ENCODE measurements around the gene ASCL3.
"Not testable (repeated sequence)": the region's sequence is repeated elsewhere in the genome, so short reads cannot be mapped to it uniquely, and the experiment has no call there.

Gene ASCL3, protein sequence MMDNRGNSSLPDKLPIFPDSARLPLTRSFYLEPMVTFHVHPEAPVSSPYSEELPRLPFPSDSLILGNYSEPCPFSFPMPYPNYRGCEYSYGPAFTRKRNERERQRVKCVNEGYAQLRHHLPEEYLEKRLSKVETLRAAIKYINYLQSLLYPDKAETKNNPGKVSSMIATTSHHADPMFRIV

DNA sequence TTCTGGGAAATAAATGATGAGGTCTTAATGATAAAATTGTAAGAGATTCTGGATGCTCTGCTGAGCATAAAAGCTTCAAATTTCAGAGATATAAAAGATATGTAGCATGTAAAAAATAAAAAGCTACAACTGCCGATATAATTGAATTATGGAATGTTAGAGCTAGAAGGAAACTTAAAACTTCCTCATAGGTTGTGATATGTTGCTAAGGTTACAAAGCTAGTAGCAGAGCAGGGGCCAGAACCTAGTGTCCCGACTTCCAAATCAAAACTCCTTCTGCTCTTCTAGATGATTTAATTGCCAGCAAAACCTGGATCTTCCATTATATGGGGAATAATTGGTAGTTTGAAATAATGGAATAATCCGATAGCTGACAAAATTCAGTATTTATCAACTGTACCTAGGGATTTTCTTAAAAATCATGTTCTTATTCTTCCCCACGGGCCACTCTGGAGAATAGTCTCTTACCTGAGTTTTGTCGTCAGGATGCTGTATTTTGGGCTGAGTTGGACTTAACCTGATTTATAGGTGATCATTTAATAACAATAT lies at the start of gene ASCL3:
TSS of gene ASCL3 (minus strand) at position 499 of the 549 bp plus-strand sequence. CDS start 4,855 bp downstream, outside the sequence.
- DNase-seq = no peak

DNA sequence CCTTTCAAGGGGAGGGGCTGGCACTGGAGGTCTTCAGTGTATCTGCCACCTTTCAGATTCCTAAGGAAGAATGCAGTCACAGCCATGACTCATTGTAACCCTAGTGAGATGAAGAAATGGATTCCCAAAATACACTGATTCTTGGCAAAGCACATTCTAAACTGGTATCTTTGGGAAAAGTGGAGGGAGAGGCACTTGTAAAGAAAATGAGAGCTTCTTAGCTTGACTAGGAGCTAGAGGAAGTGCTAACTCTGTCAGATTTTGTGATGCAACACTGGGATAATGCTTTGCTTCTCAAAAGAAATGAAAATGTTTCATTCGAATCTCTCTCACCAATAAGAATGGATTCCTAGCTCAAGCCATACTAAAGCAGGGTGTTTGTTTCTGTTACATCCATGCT lies 46.6 kb upstream of the ASCL3 start:
- DNase-seq = no peak

DNA sequence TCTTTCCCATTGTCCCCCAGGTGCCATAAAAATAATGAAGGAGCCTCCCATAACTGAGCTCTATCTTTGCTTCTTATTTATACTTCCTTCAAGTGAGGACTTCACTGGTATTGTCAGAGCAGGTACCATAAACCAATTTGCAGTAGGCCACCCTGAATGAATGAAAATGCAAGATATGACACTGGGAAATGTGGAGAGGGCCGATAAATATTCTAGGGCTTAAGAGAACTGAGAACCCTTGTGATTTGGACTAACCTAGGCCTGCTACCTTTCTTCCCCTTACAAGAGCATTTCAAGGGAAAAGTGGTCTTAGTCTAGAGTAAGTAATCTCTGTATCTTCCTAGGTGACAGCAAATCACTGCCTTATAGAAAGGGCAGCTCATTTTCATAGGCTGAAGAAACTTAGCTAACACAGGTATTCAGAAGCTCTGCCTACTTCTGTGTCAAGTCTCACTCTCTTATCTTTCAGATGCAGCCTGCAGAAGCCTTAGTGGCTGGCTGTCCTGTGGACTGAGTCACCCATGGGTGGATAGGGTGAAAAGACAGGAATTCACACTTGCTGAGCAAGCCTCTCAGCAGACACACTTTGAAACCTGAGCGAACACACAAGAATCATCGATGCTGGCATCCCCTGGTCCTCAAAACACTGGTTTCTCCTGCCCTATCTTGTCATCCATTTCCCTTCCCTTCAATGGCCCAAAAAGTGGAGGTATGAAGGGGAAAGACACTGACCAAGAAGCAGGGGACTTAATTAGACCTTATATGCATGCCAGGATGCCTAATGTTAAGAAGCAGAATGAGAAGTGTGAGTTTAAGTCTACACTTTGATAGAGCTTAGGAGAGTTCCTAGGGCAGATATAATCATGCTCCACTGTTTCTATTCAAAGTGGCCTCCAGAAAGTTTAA lies 45.8 kb upstream of the ASCL3 start:
- DNase-seq = no peak

GRCh38 chr11:8987446-8987845 lies 44.6 kb upstream of the ASCL3 start:
- no peak for DNase-seq

GRCh38 chr11:8986772-8987171 lies 44.0 kb upstream of the ASCL3 start:
- not testable (repeated sequence) for DNase-seq

- no peak for DNase-seq
Measured at GRCh38 chr11:8985462-8985861, 42.6 kb upstream of the ASCL3 start.

DNA sequence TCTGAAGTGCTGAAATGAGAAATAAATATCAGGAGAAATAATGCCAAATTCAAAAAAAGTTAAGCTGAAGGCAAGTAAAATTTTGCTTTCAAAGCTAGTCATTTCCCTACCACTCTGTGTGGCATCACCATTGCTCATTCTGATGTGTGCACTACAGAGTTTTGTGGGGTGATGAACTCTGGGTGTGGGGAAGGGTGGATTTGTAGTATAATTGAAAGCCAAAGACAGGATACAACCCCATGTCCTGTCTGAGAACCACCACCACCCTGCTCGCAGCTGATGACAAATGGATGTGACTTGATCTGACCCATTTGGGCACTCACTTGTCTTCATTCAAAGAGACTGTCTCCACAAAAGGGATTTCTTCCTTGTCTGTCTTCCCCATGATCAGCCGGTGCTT lies 40.7 kb upstream of the ASCL3 start:
- no peak for DNase-seq

GRCh38 chr11:8980485-8980884 lies 37.7 kb upstream of the ASCL3 start:
- no peak for DNase-seq

DNA sequence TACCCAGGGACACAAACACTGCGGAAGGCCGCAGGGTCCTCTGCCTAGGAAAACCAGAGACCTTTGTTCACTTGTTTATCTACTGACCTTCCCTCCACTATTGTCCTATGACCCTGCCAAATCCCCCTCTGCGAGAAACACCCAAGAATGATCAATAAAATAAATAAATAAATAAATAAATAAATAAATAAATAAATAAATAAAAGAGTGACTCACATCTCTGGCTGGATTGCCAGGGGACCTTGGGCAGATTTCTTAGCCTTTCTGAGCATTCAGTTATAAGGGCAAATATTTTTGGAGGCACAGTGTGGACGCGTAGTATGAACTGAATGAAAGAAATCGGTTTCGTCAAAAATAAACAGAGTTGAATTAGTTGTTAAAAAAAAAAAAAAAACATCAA lies 36.5 kb upstream of the ASCL3 start:
- DNase-seq = not testable (repeated sequence)

GRCh38 chr11:8973121-8973520 lies 30.3 kb upstream of the ASCL3 start:
- no peak for DNase-seq

GRCh38 chr11:8971924-8972316 lies 29.1 kb upstream of the ASCL3 start:
- DNase-seq = no peak

DNA sequence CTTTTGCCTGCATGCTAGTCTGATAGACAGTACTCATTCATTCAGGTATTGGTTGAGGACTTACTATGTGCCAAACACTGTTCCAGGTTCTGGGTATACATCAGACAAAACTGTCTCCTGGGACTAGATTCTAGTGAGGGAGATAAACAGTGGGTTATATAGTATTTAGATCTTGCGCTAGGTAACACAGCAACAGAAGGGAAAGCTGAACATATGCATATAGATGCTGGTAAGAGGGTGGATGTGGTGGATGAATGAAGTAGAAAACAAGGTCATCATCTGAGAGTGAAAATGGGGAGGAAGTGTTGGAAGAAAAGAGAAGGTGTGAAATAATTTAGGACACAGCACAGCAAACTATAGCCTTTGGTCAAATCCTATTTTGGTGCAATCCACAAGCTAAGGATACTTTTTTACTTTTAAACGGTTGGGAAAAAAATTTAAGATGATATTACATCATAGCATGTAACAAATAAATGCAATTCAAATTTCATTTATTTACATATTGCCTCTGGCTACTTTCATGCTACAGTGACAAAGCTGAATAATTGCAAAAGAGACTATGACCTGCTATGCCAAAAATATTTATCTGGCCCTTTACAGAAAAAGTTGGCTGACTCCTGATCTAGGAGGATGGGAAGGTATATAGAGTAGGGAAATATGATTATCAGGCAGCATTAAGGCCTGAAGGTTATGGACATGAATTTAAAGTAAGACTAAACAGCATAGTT lies 28.5 kb upstream of the ASCL3 start:
- no peak for DNase-seq

DNA sequence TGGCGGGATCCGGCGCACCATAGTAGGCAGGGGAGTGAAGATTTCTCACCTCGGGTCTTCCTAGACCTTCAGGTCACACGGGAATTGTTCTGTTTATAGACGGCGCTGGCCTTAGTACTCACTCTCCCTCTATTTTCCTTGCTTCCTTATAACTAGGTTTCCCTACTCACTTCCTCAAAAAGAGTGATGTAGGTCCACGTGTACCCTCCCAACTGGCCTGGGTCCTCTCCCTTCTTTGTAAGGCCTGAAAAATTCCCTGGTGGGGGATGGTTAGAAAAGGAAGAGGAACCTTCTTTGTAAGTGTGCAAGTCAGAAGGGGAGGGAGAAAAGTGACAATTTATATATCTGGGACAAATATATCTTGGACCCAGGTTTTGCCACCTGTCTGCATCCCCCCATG lies 24.4 kb upstream of the ASCL3 start:
- DNase-seq = no peak

GRCh38 chr11:8964324-8965320 lies 21.8 kb upstream of the ASCL3 start, which contains the start of gene TMEM9B:
TSS of gene TMEM9B (minus strand) at chr11:8964442. CDS start at chr11:8964313, 129 bp downstream.
- DNase-seq = peak; percentile 83 to 90

DNA sequence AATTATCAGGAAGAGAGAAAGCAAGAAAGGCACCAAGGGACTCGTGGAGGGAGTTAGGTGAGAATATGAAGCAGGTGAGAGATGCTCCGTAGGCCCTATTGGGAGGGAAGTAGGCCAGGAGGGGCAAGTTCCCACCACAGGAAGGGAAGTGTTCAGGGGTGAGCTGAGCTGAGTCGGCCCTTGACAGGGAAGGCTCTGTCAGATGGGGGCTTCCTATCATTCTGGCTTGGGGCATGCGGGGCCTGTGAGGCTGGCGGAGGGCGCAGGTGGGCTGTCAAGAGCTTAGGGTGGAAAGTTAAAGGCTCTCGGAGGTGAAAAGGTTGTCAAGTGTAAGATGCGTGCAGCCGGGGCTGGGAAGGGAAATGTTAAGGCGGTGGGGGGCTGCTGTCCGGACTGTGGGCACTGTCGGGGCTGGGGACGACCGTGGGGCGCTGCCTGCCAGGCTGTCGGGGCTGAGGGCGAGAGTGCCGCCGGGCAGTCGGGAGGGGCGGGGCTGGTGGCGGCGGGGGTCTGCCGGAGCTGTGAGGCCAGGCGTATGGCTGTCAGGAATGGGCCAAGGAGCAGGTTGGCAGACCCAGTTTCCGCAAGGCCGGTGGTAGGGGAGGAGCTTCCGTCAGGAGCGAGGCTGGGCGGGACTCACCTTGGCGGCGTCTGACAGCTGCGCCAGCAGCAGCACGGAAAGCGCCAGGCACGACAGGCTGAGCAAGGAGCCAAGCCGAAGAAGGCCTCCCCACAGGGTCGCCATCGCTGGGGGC lies 20.9 kb upstream of the ASCL3 start:
- peak; percentile 80 to 83 for DNase-seq

DNA sequence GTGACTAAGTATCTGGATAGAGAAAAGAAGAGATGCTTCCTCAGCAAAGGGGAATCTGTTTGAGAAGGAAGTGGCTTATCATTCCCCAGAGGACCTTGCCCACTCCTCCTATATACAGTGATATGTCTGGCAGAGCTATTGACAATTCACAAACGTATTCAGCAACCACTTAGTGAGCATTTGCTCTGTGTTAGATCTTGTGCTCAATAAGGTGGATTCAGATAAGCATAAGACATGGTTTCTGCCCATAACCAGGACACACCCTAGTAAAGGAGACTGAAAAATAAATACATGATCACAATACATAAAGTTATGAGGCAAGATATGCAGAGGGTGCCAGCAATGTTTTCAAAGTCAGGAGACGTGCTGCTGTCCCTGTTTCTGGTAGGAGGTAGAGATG lies 20.0 kb upstream of the ASCL3 start:
- DNase-seq = no peak

GRCh38 chr11:8961401-8961800 lies 18.6 kb upstream of the ASCL3 start:
- DNase-seq = no peak

GRCh38 chr11:8959546-8960166 lies 16.8 kb upstream of the ASCL3 start:
- peak in 1 of 2 donors; percentile 22 for DNase-seq

DNA sequence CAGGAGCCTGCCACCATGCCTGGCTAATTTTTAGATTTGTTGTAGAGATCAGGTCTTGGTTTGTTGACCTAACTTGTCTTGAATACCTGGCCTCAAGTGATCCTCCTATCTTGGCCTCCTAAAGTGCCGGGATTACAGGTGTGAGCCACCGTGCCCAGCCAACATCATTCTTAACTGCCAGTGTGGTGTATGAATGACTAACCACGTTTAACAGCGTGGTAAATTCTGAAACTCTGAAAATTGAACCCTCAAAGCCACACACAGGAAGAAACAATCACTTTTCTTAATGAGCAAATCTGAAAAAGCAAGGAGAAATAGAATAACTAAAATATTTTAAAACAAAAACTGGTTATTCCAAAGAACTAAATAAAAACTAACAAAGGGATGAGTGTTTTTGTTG lies 14.0 kb upstream of the ASCL3 start:
- DNase-seq = no peak

DNA sequence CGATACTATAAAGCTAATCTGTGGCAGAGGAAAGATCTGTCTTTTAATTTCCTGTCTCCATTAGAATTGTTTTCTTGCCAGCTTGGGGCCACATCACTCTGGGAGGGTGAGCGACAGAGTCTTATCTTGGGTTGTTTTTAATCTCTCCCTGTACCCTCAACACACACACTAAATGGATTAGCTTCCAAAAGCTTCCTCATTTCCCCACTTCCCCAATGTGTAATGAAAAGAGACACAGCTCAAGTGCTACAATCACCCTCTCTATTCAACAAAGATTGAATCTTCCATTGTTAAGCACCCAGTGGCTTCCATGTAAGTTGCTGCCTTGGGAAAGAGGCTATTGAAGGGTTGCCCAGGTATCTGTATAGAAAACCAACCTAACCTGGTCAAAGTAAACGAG lies 6.1 kb upstream of the ASCL3 start:
- no peak for DNase-seq
